Naive thymus-derived CD8-positive, alpha-beta T cell (primary cell): ENCODE measurements around the gene TRIP13. TPM values are rescaled to one million over a fixed set of nuclear protein-coding genes. Genes with fewer than 3 reads are reported as not detected.

Experiments used
- polyA plus RNA-seq, 3 donors: library from polyadenylated mRNA; unstranded; fragments of 300-500 nt; fragmentation: Illumina TruSeq; gene quantifications; one replicate each; pipeline ENCODE4 v1.2.3, GENCODE V29; 2021
- total RNA-seq, 8 experiments: library from RNA in 2 of 8; stranded (reverse) in 2 of 8; gene quantifications; one replicate each; pipeline ENCODE4 v1.2.3 and lab custom pipeline; 2021 to 2026

Gene TRIP13
- total and polyA plus RNA-seq, 5 experiments from 2014 or later, result 0.55 to 1.5 (median 0.75) TPM

Other genes with a start within 250 kb of the TRIP13 start
- gene TPPP, start 199.5 kb upstream of the TRIP13 start, total RNA-seq, result under 1 TPM; 0.16 to 0.25 TPM
- under 1 TPM in 1 of 3 donors, not detected in 2; 0.49 TPM for gene TPPP, start 199.5 kb upstream of the TRIP13 start, polyA plus RNA-seq
- 1 to 10 TPM; 1.1 to 2.3 TPM for gene ZDHHC11B, start 108.2 kb upstream of the TRIP13 start, total RNA-seq
- gene ZDHHC11B, start 108.2 kb upstream of the TRIP13 start, polyA plus RNA-seq, result not detected
- gene ZDHHC11, start 41.9 kb upstream of the TRIP13 start, total RNA-seq, result 10 to 100 TPM in 1 of 2 experiments, 1 to 10 TPM in 1; 9.8 to 16.4 TPM
- gene ZDHHC11, start 41.9 kb upstream of the TRIP13 start, polyA plus RNA-seq, result not detected
- 10 to 100 TPM; 77.9 to 79.4 TPM for gene BRD9, start 83 bp upstream of the TRIP13 start, total RNA-seq
- 10 to 100 TPM; 10.4 to 15.4 (median 11.5) TPM for gene BRD9, start 83 bp upstream of the TRIP13 start, polyA plus RNA-seq
- gene NKD2, start 115.9 kb downstream of the TRIP13 start, total RNA-seq, result not detected
- under 1 TPM in 1 of 3 donors, not detected in 2; 0.14 TPM for gene NKD2, start 115.9 kb downstream of the TRIP13 start, polyA plus RNA-seq
- gene SLC12A7, start 219.2 kb downstream of the TRIP13 start, total RNA-seq, result 10 to 100 TPM; 60.0 to 68.3 TPM
- 10 to 100 TPM in 1 of 3 donors, 1 to 10 TPM in 2; 7.3 to 25.4 (median 8.5) TPM for gene SLC12A7, start 219.2 kb downstream of the TRIP13 start, polyA plus RNA-seq